Liver (tissue), 9 donors: ENCODE data around the gene SEBOX. TPM values are rescaled to one million over a fixed set of nuclear protein-coding genes. Genes with fewer than 3 reads are reported as not detected.

ENCODE experiments used
- DNase-seq: peaks from one replicate; pipeline ENCODE4 v3.0.0-alpha.2; 2017; ENCODE audit warnings: low spot score
- H3K27ac ChIP-seq, 2 donors: one replicate each; pipeline ENCODE4 v1.7.0; 2013; ENCODE audit warnings: inconsistent platforms in 2 of 2, low read length in 2 of 2, control low read depth in 1 of 2, low read depth in 1 of 2, mild to moderate bottlenecking in 1 of 2
- H3K27me3 ChIP-seq, 4 donors: one replicate each; pipeline versions ENCODE4 v1.6.1 to v1.7.0; 2013; ENCODE audit warnings: low read length in 3 of 4, inconsistent platforms in 1 of 4, mild to moderate bottlenecking in 1 of 4, moderate library complexity in 1 of 4; ENCODE audit not compliant: control insufficient read depth in 4 of 4, insufficient read depth in 4 of 4
- H3K36me3 ChIP-seq, 4 donors: one replicate each; pipeline versions ENCODE4 v1.6.1 to v1.7.0; 2013; ENCODE audit warnings: low read length in 3 of 4, mild to moderate bottlenecking in 3 of 4, low read depth in 1 of 4, moderate library complexity in 1 of 4; ENCODE audit not compliant: control insufficient read depth in 4 of 4, insufficient read depth in 3 of 4
- H3K4me1 ChIP-seq, 4 donors: one replicate each; pipeline versions ENCODE4 v1.6.1 to v1.7.0; 2013; ENCODE audit warnings: low read length in 3 of 4, mild to moderate bottlenecking in 3 of 4, moderate library complexity in 1 of 4; ENCODE audit not compliant: control insufficient read depth in 4 of 4, insufficient read depth in 4 of 4
- H3K4me3 ChIP-seq, 3 donors: one replicate each; pipeline versions ENCODE4 v1.6.1 to v1.7.0; 2013; ENCODE audit warnings: low read length in 3 of 3, control low read depth in 1 of 3, low read depth in 1 of 3, mild to moderate bottlenecking in 1 of 3
- H3K9ac ChIP-seq, 2 donors: one replicate each; pipeline ENCODE4 v1.7.0; 2013; ENCODE audit warnings: low read length in 2 of 2, mild to moderate bottlenecking in 2 of 2, moderate library complexity in 2 of 2, control low read depth in 1 of 2, low read depth in 1 of 2
- H3K9me3 ChIP-seq, 4 donors: one replicate each; pipeline versions ENCODE4 v1.6.1 to v1.7.0; 2013; ENCODE audit warnings: low read length in 3 of 4; ENCODE audit not compliant: control insufficient read depth in 4 of 4
- EGR1 ChIP-seq, 2 donors: IDR thresholded peaks; 2 replicates each; pipeline ENCODE4 v1.6.1; 2016 to 2018; ENCODE audit warnings: antibody characterized with exemption in 2 of 2, low read depth in 2 of 2
- FOXA1 ChIP-seq: IDR thresholded peaks from 2 replicates; pipeline ENCODE4 v1.6.1; 2016; ENCODE audit warnings: antibody characterized with exemption
- FOXA2 ChIP-seq: IDR thresholded peaks from 2 replicates; pipeline ENCODE4 v1.6.1; 2016; ENCODE audit warnings: antibody characterized with exemption
- GABPA ChIP-seq, 2 donors: IDR thresholded peaks in 1 of 2; conservative IDR thresholded peaks in 1 of 2; 2 replicates each; pipeline ENCODE4 v1.6.1; 2016; ENCODE audit warnings: antibody characterized with exemption in 2 of 2, mild to moderate bottlenecking in 1 of 2, moderate library complexity in 1 of 2
- HNF4A ChIP-seq, 2 donors: conservative IDR thresholded peaks; 2 replicates each; pipeline ENCODE4 v1.6.1; 2016; ENCODE audit warnings: antibody characterized with exemption in 2 of 2, mild to moderate bottlenecking in 2 of 2
- HNF4G ChIP-seq: IDR thresholded peaks from 2 replicates; pipeline ENCODE4 v1.6.1; 2016; ENCODE audit warnings: antibody characterized with exemption
- JUND ChIP-seq, 2 donors: IDR thresholded peaks; 2 replicates each; pipeline ENCODE4 v1.6.1; 2016; ENCODE audit warnings: antibody characterized with exemption in 2 of 2
- NR2F2 ChIP-seq: IDR thresholded peaks from 2 replicates; pipeline ENCODE4 v1.6.1; 2016; ENCODE audit warnings: antibody characterized with exemption
- RAD21 ChIP-seq, 2 donors: IDR thresholded peaks; 2 replicates each; pipeline ENCODE4 v1.6.1; 2016; ENCODE audit warnings: antibody characterized with exemption in 2 of 2, mild to moderate bottlenecking in 2 of 2
- RXRA ChIP-seq, 2 donors: IDR thresholded peaks; 2 replicates each; pipeline ENCODE4 v1.6.1; 2017 to 2018; ENCODE audit warnings: antibody characterized with exemption in 2 of 2, mild to moderate bottlenecking in 1 of 2
- SP1 ChIP-seq: IDR thresholded peaks from 2 replicates; pipeline ENCODE4 v1.6.1; 2018; ENCODE audit warnings: antibody characterized with exemption, mild to moderate bottlenecking
- TAF1 ChIP-seq: conservative IDR thresholded peaks from 2 replicates; pipeline ENCODE4 v1.6.1; 2016; ENCODE audit warnings: antibody characterized with exemption, mild to moderate bottlenecking
- YY1 ChIP-seq: IDR thresholded peaks from 2 replicates; pipeline ENCODE4 v1.6.1; 2016; ENCODE audit warnings: antibody characterized with exemption, mild to moderate bottlenecking
- WGBS: extraction: QIAGEN DNeasy Blood & Tissue Kit; methylation state at CpG from one replicate; pipeline ENCODE4 v1.1.7; 2013; 5-methylcytosine and 5-hydroxymethylcytosine counted together
- polyA plus RNA-seq, 2 donors: library from polyadenylated mRNA; stranded (reverse) in 1 of 2; unstranded in 1 of 2; fragments of 200-250 nt in 1 of 2; fragments of >200 nt in 1 of 2; fragmentation: Nextera tagmentation in 1 of 2; extraction: Ambion mirVana in 1 of 2; gene quantifications; one replicate each; pipeline versions ENCODE4 v1.2.1 to v1.2.3, GENCODE V29; 2013 to 2015
- total RNA-seq, 2 donors: library from RNA; depleted of rRNA; stranded (reverse); fragments of >200 nt; gene quantifications; one replicate each; pipeline ENCODE4 v1.2.3, GENCODE V29; 2014
- TF ChIP-seq, protein P1 (sequence below): IDR thresholded peaks from 2 replicates; pipeline ENCODE4 v1.6.1; 2016; ENCODE audit warnings: antibody characterized with exemption
- TF ChIP-seq, protein P2 (sequence below): IDR thresholded peaks from 2 replicates; pipeline ENCODE4 v1.6.1; 2016; ENCODE audit warnings: antibody characterized with exemption, mild to moderate bottlenecking
- TF ChIP-seq, protein P3 (sequence below): fragments of 150-350 bp; IDR thresholded peaks from 2 replicates; pipeline ENCODE4 v1.5.1; 2017; ENCODE audit warnings: improper control_type of control experiment, low read depth, low read length; ENCODE audit not compliant: missing input control
- TF ChIP-seq, protein P4 (sequence below): IDR thresholded peaks from 2 replicates; pipeline ENCODE4 v1.6.1; 2016; ENCODE audit warnings: antibody characterized with exemption
- TF ChIP-seq, protein P5 (sequence below): IDR thresholded peaks from 2 replicates; pipeline ENCODE4 v1.6.1; 2016; ENCODE audit warnings: antibody characterized with exemption
- donor health status: healthy.
- donor health status: healthy.
- donor health status: healthy.
- donor health status: healthy.
- donor health status: healthy.

The SEBOX gene
- total and polyA plus RNA-seq, 4 donors: 0.19 to 0.59 TPM; not detected in 2

DNA sequence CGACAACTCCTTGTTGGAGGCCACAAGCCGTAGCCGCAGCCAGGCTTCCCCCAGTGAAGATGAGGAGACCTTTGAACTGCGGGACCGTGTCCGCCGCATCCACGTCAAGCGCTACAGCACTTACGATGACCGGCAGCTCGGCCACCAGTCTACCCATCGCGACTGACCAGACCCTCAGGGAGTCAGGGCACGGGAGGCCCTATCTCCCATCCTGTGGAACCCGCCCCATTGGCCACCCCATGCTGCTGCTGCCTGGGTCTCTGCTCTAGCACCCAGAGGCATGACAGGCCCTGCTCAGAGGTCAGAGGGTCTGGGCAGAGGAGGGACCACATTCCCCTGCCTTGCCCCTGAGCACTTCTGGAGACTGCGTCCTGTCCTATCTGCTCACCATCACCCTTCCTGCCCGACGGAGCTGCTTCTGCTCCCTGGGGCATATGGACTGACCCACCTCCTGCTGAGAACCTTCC, 20.5 kb downstream of the SEBOX start:
- WGBS: 95% methylated on average over 19 of the region's 19 CpGs

More for the DNA sequence above, 20.5 kb downstream of the SEBOX start:
- no peak overlapping the region for H3K4me3 ChIP-seq
- peaks cover 23 to 69% (median 56%) of the 10 kb centered on the region in 4 donors for H3K4me1 ChIP-seq
- peak overlapping the region; percentile 56 to 89 for H3K27ac ChIP-seq
- H3K36me3 ChIP-seq: peaks cover 13 to 58% (median 42%) of the 10 kb centered on the region in 4 donors
- TF ChIP-seq EGR1 (IDR thresholded peaks at IDR 0.05; ENCODE audit: low read depth in 2 of 2) (no peak), FOXA1 (no peak), TAF1 (no peak), HNF4A (conservative IDR thresholded peaks at IDR 0.05) (no peak), JUND (IDR thresholded peaks at IDR 0.05) (no peak), GABPA (IDR thresholded peaks at IDR 0.05 in 1 of 2, conservative IDR thresholded peaks at IDR 0.05 in 1 of 2) (no peak), RXRA (IDR thresholded peaks at IDR 0.05) (no peak), NR2F2 (no peak), SP1 (no peak), HNF4G (no peak), YY1 (no peak), RAD21 (IDR thresholded peaks at IDR 0.05) (no peak), FOXA2 (no peak)
- TF ChIP-seq, protein P1, sequence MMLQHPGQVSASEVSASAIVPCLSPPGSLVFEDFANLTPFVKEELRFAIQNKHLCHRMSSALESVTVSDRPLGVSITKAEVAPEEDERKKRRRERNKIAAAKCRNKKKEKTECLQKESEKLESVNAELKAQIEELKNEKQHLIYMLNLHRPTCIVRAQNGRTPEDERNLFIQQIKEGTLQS: no peak
- TF ChIP-seq, protein P2, sequence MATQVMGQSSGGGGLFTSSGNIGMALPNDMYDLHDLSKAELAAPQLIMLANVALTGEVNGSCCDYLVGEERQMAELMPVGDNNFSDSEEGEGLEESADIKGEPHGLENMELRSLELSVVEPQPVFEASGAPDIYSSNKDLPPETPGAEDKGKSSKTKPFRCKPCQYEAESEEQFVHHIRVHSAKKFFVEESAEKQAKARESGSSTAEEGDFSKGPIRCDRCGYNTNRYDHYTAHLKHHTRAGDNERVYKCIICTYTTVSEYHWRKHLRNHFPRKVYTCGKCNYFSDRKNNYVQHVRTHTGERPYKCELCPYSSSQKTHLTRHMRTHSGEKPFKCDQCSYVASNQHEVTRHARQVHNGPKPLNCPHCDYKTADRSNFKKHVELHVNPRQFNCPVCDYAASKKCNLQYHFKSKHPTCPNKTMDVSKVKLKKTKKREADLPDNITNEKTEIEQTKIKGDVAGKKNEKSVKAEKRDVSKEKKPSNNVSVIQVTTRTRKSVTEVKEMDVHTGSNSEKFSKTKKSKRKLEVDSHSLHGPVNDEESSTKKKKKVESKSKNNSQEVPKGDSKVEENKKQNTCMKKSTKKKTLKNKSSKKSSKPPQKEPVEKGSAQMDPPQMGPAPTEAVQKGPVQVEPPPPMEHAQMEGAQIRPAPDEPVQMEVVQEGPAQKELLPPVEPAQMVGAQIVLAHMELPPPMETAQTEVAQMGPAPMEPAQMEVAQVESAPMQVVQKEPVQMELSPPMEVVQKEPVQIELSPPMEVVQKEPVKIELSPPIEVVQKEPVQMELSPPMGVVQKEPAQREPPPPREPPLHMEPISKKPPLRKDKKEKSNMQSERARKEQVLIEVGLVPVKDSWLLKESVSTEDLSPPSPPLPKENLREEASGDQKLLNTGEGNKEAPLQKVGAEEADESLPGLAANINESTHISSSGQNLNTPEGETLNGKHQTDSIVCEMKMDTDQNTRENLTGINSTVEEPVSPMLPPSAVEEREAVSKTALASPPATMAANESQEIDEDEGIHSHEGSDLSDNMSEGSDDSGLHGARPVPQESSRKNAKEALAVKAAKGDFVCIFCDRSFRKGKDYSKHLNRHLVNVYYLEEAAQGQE: no peak
- TF ChIP-seq, protein P3, sequence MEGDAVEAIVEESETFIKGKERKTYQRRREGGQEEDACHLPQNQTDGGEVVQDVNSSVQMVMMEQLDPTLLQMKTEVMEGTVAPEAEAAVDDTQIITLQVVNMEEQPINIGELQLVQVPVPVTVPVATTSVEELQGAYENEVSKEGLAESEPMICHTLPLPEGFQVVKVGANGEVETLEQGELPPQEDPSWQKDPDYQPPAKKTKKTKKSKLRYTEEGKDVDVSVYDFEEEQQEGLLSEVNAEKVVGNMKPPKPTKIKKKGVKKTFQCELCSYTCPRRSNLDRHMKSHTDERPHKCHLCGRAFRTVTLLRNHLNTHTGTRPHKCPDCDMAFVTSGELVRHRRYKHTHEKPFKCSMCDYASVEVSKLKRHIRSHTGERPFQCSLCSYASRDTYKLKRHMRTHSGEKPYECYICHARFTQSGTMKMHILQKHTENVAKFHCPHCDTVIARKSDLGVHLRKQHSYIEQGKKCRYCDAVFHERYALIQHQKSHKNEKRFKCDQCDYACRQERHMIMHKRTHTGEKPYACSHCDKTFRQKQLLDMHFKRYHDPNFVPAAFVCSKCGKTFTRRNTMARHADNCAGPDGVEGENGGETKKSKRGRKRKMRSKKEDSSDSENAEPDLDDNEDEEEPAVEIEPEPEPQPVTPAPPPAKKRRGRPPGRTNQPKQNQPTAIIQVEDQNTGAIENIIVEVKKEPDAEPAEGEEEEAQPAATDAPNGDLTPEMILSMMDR: no peak
- TF ChIP-seq, protein P4, sequence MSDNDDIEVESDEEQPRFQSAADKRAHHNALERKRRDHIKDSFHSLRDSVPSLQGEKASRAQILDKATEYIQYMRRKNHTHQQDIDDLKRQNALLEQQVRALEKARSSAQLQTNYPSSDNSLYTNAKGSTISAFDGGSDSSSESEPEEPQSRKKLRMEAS: no peak
- TF ChIP-seq, protein P5, sequence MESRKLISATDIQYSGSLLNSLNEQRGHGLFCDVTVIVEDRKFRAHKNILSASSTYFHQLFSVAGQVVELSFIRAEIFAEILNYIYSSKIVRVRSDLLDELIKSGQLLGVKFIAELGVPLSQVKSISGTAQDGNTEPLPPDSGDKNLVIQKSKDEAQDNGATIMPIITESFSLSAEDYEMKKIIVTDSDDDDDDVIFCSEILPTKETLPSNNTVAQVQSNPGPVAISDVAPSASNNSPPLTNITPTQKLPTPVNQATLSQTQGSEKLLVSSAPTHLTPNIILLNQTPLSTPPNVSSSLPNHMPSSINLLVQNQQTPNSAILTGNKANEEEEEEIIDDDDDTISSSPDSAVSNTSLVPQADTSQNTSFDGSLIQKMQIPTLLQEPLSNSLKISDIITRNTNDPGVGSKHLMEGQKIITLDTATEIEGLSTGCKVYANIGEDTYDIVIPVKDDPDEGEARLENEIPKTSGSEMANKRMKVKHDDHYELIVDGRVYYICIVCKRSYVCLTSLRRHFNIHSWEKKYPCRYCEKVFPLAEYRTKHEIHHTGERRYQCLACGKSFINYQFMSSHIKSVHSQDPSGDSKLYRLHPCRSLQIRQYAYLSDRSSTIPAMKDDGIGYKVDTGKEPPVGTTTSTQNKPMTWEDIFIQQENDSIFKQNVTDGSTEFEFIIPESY: no peak
- DNase-seq: no peak
- no peaks in the 10 kb centered on the region for H3K27me3 ChIP-seq
- H3K9ac ChIP-seq: no peak overlapping the region
- no peaks in the 10 kb centered on the region for H3K9me3 ChIP-seq
